Skin epidermis (tissue), 12 donors: ENCODE results near the gene CACNA2D4.

Experiments used
- H3K27ac ChIP-seq, 21 experiments: fragments of 200-600 bp; sonication (generic) in 11 of 21; one replicate each; pipeline ENCODE4 v1.5.0; 2020; ENCODE audit warnings: mild to moderate bottlenecking in 3 of 21, inconsistent platforms in 2 of 21, moderate library complexity in 2 of 21
- H3K4me3 ChIP-seq, 7 experiments: fragments of 200-600 bp; sonication (generic) in 2 of 7; one replicate each; pipeline ENCODE4 v1.5.0; 2020; ENCODE audit warnings: inconsistent platforms in 2 of 7, mild to moderate bottlenecking in 2 of 7, moderate library complexity in 1 of 7

CACNA2D4 gene

DNA sequence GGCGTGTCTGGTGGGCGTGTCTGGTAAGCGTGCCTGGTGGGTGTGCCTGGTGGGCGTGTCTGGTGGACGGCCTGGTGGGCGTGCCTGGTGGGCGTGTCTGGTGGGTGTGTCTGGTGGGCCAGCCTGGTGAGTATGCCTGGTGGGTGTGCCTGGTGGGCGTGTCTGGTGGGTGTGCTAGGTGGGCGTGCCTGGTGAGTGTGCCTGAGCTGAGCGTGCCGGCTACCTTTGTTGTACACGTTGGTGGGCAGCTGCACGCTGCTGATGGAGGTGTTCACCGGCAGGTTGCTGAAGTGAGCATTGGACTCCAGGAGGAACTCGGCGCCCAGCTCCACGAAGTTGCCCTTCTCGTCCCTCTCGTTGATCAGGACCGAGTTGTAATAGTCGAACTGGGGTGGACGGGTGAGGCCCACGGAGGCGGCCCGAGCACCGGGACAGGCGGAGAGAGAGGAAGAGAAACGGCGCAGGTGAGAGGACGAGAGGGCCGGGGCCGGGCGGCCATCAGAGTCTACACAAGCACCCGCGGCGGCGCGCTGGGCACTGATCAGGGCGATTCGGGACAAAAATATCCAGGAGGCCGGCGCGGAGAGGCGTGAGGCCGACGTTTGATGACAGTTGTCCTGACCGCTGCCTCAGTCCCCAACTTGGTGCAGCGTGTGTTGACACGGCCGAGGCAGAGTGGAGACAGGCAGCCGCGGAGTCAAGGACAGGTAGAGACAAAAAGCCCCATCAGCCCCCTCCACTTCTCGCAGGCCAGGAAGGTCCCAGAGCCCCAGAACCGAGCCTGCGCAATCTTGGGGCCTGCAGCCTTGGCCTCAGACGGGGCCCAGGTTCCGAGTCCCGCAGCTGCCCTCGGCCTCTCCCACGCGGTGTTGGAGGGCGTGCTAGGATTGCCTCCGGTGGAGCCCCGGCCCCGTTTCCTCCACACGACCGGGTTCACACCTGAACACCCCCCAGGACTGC lies 10.5 kb downstream of the CACNA2D4 start:
- Histone ChIP-seq H3K4me3 (peak overlapping the region in 2 of 7 experiments; percentile 3 to 15), H3K27ac (no peak overlapping the region)

DNA sequence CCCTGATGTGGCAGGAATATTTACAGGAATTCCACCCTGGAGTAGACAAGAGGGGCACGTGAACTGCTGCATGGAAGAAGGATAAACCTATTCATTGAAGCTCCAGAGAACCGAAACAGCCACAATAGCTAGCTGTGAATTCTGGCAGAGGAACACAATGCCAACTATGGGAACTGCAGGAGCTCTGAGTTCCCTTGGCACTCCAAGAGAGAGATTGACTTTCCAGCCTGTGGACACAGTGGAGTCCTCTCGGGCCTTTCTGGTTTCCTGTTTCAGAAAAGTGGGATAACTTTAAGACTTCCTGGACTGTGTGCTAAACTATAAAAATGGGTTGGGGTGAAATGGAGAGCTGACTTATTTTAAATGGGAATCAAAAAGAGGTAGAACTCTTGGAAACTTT lies 11.9 kb downstream of the CACNA2D4 start:
- Histone ChIP-seq H3K27ac (no peak overlapping the region), H3K4me3 (no peak overlapping the region)

DNA sequence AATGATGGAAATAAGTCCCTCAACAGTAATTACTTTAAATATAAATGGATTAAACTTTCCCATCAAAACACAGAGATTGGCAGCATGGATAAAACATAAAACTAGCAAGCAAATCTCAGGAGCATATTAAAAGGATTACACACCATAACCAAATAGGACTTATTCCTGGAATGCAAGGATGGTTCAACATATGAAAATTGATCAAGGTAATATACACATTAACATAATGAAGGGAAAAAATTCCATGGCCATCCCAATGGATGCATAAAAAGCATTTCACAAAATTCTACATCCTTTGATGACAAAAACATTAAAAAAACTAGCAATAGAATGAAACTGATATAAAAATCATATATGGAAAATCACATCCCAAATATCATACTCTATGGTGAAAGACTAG lies 13.6 kb downstream of the CACNA2D4 start:
- H3K4me3 ChIP-seq: no peak overlapping the region
- H3K27ac ChIP-seq: no peak overlapping the region

DNA sequence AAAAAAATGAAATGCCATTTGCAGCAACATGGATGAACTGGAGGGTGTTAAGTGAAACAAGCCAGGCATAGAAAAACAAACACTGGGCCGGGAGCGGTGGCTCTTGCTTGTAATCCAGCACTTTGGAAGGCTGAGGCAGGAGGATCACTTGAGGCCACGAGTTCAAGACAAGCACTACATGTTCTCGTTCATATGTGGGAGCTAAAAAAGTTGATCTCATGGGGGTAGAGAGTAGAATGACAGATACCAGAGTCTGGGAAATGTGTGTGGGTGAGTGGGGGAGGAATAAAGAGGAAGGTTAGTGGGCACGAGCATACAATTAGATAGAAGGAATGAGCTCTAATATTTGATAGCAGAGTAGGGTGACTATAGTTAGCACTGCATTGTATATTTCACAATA lies 21.5 kb downstream of the CACNA2D4 start:
- no peak overlapping the region for H3K27ac ChIP-seq

DNA sequence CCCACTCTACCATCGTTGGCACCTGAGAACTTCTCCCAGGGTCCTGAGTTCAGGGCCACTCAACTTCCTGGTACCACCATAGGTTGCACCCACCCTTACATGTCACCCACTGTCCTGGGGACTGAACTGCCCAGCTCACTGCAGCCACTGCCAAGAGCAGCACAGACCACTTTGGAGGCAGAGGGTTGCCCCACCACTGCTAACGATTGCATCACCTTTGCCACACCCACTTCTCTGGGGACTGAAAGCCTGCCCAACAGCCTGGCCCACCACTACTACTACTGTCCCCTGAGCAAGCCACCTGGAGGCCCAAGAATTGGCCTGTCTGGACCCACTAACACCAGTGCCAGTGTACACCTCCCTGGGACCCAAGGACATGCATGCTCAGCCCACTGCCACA lies 27.6 kb downstream of the CACNA2D4 start:
- Histone ChIP-seq H3K4me3 (no peak overlapping the region), H3K27ac (no peak overlapping the region)

More for the DNA sequence above, 21.5 kb downstream of the CACNA2D4 start:
- H3K4me3 ChIP-seq: no peak overlapping the region

DNA sequence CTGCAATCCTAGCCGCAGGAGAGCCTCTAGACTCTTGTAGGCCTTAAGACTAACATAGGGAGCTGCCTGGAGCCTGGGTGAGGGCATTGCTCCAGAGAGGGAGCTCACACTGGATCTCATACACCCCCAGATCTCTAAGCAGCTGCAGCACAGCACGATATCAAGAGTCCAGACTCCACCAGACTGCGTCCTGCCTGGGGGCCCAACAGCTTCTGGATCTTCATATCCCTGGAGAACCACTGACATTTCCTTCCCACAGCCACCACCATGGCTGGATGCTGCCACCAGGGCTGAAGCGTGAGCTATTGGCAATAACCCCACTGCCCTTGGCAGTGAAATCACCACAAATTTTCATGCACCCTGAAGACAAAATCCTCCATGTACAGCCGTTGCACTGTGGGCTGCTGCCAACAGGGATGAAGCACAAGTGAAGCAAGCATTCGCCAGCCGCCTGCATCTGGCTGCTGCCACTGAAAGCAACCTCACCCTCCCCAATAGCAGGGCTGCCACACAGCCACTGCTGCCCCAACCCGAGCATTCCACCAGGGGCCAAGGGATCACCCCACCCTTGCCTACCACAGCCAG lies 28.2 kb downstream of the CACNA2D4 start:
- Histone ChIP-seq H3K27ac (no peak overlapping the region), H3K4me3 (no peak overlapping the region)

DNA sequence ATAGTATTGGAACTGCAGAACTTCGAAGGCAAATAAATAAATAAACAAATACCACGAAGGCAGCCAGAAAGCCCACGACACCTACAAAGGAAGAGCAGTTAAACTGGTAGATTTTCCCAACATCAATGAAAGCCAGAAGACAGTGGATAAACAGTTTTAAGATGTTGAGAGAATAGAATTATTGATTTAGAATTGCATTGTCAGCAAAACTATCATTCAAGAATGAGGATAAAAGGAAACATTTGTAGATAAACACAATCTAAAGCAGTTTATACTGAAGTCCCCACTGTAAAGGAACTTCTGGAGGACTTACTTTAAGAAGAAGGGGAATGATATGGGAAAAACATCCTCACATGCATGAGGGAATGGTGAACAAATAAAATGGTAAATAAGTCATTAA lies 29.5 kb downstream of the CACNA2D4 start:
- Histone ChIP-seq H3K4me3 (no peak overlapping the region), H3K27ac (no peak overlapping the region)

DNA sequence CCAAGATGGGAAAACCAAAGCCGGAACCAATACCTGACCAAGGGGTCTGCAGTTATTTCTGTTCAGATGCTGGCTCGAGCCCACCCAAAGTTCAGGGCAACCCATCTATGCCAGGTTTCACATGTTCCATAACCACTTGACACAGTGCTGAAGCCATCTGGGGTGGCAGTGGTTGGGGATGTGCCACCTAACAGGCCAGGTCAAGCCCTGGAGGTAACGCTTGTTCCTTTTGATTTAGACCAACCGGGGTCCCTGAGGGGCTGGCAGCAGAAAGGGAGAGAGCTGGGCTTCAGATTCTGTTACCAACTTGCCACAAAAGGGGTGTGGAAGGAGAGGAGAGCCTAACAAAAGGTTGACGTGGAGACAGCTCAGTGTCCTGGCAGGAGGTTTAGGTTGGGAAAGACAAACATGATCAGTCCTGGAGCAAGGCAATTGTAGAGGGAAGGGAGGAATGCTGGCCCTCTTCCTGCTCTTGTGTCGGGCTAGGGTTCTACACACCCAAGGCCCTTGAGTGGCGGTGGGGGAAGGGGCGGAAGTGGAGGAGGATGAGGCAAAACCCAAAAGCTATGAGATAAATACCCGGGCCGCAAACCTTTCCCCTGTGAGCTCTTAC lies 31.9 kb downstream of the CACNA2D4 start:
- Histone ChIP-seq H3K27ac (no peak overlapping the region), H3K4me3 (no peak overlapping the region)

DNA sequence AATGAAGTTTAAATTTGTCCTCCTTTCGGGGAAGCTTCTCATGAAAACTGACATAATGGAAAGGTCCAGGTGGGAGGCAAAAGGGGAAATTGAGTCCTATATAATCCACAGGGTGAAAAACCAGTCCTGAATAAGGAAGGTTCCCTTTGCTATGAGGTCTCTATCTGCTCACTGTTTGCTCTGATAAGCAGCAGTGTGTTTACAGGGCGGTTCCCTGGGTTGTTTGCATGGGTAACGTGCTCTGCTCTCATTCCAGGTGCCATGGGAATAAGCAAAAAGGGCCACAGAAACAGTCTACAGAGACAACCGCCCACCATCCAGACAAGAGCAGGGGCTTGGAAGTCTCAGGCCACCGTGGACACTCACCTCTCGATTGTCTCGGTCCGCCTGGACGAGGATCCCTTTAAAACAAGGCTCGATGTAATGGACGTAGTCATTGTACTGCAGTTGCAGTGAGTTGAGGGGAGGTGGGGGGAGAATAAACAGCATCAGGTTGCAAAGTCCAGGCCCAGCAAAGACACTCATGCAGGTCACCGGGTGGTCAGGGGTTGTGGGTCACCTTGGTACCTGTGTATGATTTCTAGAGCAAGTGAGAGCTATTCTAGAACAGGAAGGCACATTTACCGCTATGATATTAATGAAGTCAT lies 32.7 kb downstream of the CACNA2D4 start:
- H3K4me3 ChIP-seq: no peak overlapping the region
- no peak overlapping the region for H3K27ac ChIP-seq

DNA sequence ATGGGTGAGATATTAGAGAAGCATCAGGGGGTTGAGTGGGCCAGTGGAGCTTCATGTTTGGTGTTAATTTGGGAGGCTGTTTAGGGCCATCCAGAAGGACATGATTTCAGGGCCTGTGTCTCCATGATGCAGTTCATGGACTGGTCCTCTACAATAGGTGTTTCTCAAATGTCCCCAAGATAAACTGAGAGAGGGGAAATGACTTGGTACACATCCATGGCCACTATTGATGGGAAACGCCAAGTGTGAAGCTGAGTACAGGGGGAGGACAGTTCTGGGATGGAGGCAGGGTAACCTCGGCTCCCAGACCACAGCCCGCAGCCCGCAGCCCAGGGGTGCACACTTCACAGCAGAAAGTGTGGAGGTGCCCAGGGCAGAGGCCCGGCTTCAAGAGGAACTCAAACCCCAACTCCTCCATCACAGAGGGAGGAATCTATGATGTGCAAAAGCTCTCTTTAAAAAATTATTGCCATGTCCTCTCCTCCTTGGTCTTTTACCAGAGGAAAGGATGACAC lies 33.3 kb downstream of the CACNA2D4 start:
- no peak overlapping the region for H3K4me3 ChIP-seq
- H3K27ac ChIP-seq: no peak overlapping the region

DNA sequence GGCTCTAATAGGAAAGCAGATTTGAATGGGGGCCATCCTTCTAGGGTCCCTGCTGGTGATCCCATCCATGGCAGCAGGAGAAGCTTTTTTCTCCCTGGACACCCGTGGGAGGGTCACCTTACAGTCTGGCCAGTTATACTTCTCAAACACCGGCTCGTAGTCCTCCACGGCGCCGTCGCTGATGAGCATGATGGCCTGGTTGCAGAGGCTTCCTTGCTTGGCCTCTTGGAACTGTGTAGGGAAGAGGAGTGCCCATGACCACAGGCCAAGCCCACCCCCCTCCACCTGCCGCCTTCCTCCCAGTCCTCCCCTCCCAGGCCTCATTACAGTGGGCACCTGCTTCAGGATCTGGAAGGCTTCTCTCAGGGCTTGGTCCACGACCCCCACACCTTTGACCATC lies 33.8 kb downstream of the CACNA2D4 start:
- H3K4me3 ChIP-seq: no peak overlapping the region
- H3K27ac ChIP-seq: no peak overlapping the region

DNA sequence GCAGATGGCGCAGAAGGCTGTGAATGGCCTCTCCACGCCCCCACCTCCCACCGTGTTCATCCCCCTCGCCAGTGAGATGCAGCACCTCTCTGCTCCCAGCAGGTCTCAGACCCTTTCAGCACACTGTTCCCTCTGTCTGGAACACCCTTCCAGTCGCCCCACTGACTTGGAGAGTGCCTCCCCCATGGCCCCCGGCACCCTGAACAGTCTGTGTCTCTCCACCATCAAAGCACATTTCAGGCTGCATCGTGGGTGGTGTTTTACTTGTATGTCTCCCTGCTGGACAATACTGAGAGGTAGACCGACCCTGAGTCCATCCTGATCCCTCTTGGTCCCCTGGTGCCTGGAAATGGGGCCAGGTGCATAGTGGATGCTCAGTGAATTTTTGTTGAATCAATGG lies 34.9 kb downstream of the CACNA2D4 start:
- H3K4me3 ChIP-seq: no peak overlapping the region
- no peak overlapping the region for H3K27ac ChIP-seq

DNA sequence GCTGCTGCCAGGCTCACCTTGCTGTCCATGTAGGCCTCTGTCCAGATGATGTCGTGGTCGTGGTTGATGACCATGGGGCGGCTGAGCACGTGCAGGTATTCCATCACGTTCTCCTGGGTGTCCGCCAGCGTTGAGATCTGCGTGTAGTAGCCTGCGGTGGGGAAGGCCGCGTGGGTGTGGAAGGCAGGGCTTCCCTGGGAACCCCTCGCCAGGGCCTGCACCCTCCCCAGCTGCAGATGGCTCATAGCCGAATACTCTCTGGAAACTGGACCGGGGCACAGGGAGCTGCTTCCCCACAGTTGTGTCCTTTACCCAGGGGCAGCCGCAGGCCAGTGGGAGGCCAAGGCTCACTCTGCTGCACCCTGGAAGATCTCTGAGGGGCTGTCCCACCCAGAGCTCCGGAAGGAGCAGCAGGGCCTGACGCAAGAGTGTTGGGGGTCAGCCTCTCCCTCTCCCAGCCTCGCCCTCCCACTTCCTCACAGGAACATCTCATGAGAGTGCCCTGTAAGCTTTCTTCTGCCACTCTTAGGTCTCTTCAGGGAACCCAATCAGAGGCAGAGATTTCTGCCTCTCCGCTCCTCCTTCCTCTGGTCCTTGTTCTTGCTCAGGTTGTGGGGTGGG lies 35.5 kb downstream of the CACNA2D4 start:
- no peak overlapping the region for H3K4me3 ChIP-seq

DNA sequence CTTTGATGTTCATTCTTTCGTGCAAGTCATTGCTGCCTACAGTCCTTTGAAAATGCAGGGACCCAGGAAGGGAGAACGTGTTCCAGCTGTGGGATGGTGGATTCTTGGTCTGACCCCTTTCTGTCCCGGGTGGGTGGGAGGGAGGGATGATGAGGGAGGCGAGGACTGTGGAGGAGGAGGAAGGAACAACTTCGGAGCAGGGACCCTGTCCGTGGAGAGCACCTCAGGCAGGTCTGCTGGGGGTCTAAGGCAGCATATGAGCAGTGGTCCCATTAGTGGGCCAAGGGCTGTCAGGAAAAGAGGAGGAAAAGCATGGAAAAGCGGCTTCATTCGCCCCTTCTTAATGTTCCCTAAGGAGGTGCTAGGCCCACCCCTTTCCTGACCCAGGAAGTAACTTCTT lies 36.0 kb downstream of the CACNA2D4 start:
- Histone ChIP-seq H3K4me3 (no peak overlapping the region), H3K27ac (no peak overlapping the region)

More for the DNA sequence above, 35.5 kb downstream of the CACNA2D4 start:
- H3K27ac ChIP-seq: no peak overlapping the region

DNA sequence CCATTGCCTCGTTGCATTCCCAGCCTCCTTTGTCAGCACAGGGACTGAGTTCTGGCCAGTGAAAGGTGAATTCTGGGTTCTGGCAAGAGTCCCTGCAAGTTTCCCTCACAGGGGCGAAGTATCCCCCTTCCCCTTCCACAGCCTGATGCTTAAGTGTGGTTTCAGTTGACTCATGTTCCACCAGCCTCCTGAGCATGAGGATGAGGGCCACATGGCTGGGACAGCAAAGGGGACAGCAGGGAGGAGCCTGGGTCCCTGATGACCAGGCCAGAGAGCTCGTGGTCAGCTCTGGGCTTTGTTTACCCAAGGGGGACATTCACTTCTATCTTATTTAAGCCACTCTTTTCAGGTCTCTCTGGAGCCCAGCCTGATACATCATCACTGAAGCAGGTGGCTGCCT lies 36.5 kb downstream of the CACNA2D4 start:
- Histone ChIP-seq H3K4me3 (no peak overlapping the region), H3K27ac (no peak overlapping the region)

DNA sequence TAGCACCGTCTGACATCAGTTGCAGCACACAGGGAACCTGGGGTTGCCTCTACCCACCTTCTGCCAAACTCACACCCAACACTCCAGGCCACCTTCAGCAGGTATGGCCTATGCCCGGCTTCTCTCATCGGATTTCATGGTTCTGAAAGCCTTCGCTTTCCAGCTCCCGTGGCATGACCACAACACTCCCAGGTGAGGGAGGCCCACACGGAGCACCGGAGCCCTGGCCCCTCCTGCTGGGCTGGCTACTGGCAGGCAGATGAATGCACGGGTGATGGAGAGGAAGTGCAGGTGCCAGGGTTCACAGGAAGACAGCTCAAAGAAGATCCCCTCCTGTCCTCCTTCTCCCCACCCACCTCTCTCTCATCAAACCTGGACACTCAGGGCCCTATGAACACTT lies 37.2 kb downstream of the CACNA2D4 start:
- H3K4me3 ChIP-seq: no peak overlapping the region
- H3K27ac ChIP-seq: no peak overlapping the region

DNA sequence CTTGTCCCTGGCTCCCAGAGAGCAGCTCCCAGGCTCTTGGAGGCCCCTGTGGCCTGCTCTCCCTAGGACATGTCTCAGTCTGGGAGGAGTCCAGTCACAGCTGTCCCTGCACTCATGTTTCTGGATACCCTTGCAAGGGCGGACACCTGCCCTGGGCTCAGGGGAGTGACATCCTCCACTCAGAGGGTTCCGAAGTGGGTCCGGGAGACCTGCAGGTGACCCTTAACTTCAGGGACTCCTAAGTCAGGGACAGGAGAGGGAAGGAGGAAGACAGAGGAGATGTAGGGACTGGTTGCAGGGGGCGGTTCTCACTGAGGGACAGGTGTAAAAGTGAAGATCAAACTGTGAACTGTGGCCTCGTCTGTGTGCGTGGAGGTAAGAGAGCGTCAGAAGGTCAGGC lies 37.6 kb downstream of the CACNA2D4 start:
- H3K27ac ChIP-seq: no peak overlapping the region

DNA sequence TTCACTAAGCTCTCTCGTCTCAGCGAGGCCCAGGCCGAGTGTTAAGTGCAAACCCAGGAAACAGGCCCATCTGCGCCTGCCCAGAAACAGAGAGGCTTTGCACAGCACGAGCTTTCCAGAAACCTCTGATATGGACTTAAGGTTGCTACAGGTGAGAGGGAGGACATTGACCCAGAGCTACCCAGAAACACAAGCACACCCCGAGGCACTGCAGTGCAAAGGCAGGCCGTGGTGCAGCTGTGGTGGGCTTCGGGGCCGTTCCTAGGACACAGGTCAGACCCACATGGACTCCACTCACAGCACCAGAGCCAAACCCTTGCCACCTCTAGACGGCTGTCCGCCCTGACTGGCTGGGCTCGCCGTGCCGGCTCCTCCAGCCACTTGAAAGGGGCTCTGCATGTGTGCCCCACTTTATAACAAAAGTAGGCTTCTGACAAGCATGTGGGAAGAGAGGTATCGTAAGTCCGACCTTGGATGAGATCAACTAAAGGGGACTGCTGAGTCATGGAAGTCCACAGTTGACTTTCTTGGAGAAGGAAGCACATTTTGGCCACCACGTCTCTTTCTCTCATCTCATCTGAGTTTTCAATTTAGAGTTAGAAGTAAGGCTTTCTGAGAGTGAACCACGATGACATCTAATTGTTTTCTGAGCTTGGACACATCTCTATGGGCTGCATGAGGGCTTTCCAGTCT lies 38.2 kb downstream of the CACNA2D4 start:
- Histone ChIP-seq H3K4me3 (no peak overlapping the region), H3K27ac (no peak overlapping the region)

More for the DNA sequence above, 37.6 kb downstream of the CACNA2D4 start:
- no peak overlapping the region for H3K4me3 ChIP-seq

DNA sequence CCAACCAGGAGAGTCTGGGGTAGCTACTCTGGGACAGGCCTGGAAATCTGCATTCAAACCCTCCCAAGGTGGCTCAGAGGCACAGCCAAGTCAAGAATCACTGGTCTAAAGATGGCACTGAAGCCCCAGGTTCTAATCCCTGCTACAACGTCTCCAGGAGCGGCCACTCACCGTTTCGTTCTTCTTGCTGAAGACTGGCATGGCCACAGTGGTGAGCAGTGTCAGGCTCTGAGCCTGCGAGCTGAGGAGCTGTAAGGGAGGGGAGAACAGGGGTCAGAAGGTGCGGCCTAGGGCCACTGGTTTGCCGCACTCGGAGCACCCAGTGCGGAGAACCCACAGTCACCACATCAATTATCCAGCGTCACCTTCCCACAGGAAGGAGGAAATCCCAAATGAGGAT lies 38.8 kb downstream of the CACNA2D4 start:
- Histone ChIP-seq H3K4me3 (no peak overlapping the region), H3K27ac (no peak overlapping the region)
